Suppressor macrophage (primary cell): ENCODE data around the gene MERTK.
A peak's percentile ranks its signal among the peaks of the same experiment; 100 is the strongest.

Source experiments
- DNase-seq, 4 experiments: peaks; one replicate each; pipeline ENCODE4 v3.0.0-alpha.2; 2020 to 2022

Gene MERTK

DNA sequence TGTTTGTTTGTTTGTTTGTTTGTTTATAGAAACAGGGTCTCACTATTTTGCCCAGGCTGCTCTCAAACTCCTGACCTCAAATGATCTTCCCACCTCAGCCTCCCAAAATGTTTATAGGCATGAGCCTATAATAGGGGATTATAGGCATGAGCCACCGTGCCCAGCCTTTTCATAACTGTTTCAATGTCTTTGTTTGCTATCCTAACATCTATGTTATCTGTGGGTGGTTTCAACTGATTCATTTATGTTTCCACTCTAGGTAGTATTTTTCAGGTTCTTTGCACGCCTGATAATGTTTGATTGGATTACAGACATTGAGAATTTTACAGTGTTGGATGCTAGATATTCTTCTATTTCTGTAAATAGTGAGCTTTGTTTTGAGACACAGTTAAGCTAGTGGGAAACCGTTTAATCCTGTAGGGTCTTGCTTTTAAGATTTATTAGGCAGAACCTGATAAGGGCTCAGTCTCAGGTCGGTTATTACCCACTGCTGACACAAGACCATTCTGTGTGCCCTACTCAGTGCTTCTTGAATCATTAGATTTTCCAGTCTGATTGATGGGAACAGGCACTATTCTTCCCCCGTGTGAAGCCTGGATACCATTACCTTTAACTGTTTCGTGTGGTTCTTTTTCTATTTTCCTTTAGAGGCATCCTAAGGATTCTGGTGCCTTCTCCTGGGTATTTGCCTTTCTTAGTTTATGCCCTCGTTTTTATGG lies 80.2 kb downstream of the MERTK start:
- no peak for DNase-seq

DNA sequence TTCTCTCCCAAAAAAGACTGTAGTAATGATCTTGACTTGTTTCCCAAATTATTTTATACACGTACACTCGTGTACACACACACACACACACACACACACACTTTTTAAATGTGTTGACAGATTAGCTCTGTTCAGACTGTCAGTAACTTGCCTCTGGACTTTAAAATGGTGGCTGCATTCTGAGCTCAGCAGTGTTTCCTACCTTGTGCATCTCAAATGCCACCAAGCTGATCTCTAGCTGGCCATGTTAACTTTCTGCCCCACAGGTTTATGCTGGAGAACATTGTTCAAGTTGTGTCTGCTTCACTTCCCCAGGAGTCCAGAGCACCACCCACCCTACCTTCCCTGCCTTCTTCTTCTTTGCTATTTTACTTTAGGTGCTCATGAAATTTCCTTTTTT lies 83.3 kb downstream of the MERTK start:
- no peak for DNase-seq

DNA sequence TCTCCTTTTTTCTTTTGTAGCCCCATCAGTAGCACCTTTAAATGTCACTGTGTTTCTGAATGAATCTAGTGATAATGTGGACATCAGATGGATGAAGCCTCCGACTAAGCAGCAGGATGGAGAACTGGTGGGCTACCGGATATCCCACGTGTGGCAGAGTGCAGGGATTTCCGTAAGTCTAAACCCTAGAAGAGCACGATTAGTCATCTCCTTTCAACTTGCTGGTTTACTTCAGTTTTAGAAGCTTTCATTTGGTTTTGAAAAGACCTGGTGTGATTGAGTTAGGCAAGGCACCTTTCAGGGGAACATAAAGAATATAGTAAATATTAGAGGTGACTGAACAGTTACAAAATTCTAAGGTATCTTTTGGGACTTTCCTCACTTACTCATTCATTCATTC lies 84.4 kb downstream of the MERTK start:
- no peak for DNase-seq

DNA sequence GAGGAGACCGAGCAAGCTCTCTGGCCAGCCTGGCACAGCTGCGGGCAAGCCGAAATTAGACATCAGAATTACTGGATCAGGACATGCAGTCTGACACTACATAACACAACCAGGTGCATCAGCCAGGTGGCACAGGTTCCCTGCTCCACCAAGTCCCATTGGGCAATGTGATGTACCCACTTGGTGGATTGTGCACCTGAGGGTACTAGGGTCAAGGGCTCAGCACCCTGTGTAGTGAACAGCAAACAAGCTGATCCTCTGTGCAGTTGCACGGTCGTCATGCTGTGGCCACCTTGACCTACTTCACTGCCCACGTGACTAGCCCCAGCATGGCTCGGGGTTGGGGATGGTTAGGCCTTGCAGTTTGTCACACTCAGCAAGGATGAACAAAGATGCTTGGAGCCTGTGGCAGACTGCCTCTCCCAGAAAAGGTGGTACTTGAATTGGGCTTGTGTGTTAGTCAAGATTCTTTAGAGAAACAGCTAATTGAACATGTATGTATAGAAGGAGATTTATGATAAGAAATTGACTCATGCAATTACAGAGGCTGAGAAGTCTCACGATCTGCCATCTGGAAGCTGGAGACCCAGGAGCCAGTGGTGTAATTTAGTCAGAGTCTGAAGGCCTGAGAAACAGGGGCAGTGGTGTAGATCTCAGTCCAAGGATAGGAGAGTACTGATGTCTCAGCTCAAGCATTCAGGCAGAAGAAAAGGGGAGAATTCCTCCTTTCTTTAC lies 85.2 kb downstream of the MERTK start:
- DNase-seq = no peak

DNA sequence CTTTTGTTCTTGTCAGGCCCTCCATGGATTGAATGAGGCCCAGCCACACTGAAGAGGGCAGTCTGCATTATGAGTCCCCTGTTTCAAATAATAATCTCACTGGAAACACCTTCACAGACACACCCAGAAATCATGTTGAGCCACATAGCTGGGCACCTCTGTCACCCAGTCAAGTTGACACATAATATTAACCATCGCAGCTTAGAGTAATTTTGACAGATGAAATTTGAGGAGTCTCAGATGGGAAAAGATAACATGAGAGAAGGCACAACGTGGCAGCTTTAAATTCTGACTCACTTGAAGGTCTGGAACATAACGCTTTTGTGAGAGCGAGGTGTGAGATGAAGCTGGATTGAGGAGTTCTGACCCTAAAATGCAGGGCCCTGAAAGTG lies 85.8 kb downstream of the MERTK start:
- DNase-seq = no peak

DNA sequence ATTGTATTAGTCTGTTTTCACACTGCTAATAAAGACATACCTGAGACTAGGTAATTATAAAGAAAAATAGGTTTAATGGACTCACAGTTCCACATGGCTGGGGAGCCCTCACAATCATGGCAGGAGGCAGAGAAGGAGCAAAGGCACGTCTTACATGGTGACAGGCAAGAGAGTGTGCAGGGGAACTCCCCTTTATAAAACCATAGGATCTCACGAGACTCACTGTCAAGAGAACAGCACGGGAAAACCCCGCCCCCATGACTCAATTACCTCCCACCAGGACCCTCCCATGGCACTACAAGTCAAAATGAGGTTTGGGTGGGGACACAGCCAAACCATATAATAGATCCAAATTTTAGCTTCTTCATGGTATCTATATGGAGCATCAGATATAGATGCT lies 87.1 kb downstream of the MERTK start:
- DNase-seq = no peak

DNA sequence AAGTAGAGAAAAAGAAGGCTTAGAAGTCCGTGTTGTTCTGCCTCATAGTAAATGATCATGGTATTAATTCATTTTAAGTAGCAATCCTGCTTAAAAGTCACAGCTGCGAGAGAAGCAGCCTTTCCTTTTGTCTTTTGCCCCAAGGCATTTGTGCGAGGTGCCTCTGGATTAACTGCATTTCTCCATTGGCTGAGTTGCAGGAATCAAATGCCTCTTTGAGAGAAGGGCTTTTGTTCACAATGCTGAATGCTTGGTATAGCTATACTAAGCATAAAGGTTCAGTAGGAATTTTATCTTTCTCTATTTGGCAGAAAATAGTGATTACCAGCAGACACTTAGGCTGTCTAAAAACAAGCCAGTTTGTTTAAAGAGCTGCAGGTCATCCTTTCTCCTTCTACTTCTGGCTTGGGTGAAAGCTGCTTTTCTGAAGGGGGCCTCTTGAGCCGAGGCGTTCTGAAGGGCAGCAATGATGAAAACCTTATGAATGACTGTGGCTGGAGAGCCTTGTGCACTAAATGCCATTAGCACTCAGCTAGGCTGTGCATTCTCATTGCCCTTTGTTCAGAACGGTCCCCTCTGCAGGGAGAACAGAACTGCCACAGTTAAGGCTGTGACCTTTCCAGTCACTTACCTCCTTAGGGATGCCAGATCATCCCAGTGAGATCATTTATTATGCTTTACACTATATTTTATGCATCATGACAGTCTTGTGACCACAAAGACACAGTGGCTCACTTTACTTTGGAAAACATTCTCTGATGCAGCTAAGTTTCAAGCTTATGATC lies 87.9 kb downstream of the MERTK start:
- DNase-seq = peak in 1 of 4 experiments; percentile 18

DNA sequence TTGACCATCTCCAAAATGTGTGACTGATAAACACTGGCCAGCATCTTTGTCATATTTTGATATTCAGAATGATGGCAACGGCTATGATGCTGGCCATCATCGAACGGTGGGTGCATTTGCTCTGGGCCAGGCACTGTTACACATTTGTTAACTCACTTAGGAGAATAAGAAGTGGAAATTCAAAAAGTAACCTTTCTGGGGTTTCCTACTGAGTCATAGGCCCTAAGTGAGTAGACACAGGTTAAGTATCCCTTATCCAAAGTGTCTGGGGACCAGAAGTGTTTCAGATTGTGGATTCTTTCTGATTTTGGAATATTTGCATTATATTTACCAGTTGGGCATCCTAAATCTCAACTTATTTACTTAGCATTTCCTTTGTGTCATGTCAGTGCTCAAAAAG lies 92.0 kb downstream of the MERTK start:
- DNase-seq = no peak

DNA sequence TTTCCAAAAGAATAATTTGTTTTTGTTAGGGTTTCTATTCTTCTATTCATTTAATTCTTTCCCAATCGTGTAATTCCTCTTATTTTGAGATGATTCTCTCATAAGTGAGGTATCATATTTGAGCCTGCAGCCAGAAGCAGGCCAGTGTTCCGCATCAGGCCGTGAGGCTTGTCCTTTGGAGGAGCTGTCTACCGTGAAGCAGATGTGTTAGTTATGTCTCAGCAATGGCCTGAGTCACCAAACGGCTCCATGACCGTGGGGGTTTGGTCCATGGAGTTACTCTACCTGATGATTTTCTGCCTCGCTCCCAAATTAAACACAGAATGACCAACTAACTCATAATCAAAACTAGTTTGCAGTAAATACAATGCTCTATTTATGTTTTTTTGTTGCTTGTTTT lies 92.4 kb downstream of the MERTK start:
- DNase-seq = no peak

DNA sequence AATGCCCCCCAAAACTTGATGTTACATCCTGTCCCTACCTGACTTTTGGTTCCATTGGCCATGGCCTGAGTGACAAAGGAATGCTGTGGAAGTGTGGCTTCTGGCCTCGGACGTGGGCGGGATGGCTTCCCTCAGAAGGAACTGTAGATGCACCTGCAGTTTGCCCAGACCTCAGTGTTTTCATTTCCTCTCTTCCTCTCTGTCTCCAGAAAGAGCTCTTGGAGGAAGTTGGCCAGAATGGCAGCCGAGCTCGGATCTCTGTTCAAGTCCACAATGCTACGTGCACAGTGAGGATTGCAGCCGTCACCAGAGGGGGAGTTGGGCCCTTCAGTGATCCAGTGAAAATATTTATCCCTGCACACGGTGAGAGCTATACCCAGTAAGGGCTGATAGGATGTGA lies 95.6 kb downstream of the MERTK start:
- DNase-seq = peak; percentile 28 to 67 (median 63)

DNA sequence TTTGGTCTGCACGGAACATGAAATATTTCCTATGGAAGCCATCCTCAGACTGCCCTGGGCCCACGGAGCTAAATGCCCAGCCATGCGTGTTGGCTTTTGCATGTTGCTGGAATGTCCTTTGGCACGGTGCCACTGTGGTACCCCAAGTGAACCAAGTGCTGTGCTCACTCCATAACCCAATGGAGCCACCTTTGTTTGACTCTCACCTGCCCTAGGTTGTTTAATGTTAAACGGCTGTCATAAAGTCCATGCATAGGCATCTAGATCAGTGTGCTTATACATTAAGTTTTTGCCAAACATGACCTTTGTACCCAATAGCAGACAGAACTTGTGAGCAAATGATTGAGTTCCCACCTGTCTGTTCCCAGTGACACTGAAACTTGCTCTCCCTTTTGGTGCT lies 96.7 kb downstream of the MERTK start:
- no peak for DNase-seq

DNA sequence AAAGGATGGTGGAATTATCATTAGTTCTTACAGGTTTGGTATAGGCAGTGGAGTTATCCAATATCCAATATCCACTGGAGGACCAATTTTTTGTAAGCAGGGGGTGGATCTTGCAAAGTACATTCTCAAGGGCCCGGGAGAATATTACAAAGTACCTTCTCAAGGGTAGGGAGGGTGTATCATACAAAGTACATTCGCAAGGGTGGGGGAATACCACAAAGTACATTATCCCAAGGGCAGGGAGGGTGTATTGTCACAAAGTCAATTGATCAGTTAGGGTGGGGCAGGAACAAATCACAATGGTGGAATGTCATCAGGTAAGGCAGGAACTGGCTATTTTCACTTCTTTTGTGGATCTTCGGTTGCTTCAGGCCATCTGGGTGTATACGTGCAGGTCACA lies 101.4 kb downstream of the MERTK start:
- DNase-seq = no peak

DNA sequence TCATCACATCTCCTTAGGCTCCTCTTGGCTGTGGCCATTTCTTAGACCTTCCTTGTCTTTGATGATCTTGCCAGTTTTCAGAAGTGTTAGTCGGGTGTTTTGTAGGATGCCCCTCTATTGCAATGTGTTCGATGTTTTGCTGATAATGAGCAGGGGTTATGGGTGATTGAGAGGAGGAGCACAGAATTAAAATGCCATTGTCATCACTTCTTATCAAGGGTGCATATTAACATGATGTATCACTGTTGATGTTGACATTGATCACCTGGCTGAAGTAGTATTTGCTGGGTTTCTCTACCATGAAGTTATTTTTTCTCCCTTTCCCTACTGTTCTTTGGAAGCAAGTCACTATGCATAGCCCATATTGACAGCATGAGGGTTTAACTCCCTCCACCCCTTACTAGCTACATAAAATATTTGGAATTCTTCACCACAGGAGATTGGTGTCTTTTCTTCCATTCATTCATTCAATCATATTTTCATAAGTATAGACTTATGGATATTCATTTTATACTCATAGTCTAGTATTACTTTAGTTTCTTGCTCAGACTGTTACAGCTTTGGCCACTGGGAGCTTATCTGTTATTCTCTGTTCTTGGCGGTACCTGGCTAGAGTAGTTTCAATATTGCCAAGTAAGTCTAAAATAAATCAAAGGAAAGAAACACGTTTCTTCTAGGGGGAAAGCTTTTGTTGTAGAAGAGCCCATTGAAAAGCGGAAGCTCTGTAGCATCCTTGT lies 102.2 kb downstream of the MERTK start:
- no peak for DNase-seq

DNA sequence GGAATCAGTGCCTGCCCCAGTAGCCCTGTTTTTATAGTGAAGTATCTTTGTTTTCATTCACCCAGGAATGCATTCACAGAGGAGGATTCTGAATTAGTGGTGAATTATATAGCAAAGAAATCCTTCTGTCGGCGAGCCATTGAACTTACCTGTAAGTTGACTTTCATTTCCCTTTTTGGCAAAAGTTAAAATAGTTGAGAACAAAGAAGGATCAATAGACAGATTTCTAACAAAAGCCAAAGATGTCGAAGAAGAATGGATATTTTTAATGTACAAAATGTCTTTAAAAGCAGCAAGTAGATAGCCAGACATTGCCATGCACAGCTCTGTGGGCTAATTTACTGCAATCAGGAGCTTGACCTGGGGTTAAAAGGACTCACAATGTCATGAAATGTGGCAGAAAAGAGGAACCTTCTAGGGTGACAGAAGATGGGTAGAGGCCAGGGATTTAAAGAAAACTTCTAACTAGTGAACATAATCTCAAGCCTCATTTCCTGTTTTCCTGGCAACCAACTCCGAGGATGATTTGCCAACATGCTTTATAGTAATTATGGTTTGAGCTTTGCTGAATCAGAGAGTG lies 102.8 kb downstream of the MERTK start:
- peak; percentile 75 to 94 (median 87) for DNase-seq

DNA sequence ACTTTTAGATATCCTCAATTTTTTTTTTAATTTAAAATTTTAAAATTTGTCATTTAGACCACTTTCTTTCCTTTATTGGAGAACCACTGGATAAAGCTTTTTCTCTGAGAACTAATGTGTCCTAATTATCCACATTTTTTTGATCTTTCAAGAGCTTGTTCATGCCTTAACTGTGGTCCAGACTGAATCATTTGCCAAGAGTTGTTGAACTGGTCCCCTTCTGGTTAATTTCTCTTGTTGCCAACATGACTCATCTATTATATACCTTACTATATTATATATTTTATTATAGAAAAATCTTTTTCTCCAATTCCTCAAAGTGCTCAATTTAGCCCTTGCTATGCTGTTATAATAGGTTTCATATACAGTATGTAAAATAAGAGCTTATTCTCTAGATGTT lies 103.5 kb downstream of the MERTK start:
- DNase-seq = no peak

DNA sequence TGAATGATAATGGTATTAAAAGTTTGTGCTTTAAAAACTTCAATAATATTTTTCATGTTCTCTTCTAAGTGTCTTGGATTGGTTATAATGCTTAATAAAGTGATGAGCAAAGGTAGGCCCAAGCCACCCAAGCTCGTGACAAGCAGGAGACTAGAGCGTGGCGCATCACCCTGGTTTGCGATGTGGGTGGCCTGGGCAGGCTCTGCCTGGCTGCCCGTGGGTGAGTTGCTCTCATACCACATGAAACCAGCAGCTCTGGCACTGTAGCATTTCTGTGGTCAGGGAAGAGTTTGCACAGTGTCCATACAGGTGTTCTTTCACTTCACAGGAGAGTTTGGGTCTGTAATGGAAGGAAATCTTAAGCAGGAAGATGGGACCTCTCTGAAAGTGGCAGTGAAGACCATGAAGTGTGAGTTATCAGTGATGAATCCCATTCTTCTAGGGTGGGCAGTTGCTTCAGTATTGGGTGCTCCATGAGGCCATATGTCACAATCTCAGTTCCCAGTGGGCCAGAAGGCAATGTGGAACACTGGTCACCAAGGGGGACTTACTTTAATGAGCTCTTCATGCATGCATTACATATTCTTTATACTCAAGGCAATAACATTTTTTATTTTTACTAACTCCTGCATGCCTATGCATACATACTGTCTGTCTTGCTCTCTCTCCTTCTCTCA lies 105.3 kb downstream of the MERTK start:
- peak in 3 of 4 experiments; percentile 33 to 65 (median 56) for DNase-seq

DNA sequence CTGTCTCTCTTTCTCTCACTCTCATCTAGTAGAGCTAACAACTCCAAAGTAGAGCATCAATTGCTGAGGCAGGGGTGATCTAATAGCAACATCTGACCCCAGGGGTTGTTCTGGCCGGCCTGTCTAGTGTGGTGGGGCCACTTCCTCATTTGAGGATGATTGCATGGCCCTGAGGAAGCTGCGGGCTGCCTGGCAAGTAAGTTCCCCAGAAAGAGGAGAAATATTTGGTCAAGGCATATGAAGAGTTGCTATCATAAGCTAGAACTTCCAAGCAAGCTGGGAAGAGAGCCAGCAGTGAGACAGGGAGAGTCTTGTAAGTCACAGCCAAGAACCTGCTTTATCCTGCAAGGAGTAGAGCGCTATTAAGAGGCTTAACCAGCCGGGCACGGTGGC lies 105.8 kb downstream of the MERTK start:
- DNase-seq = peak; percentile 93 to 99 (median 97)

DNA sequence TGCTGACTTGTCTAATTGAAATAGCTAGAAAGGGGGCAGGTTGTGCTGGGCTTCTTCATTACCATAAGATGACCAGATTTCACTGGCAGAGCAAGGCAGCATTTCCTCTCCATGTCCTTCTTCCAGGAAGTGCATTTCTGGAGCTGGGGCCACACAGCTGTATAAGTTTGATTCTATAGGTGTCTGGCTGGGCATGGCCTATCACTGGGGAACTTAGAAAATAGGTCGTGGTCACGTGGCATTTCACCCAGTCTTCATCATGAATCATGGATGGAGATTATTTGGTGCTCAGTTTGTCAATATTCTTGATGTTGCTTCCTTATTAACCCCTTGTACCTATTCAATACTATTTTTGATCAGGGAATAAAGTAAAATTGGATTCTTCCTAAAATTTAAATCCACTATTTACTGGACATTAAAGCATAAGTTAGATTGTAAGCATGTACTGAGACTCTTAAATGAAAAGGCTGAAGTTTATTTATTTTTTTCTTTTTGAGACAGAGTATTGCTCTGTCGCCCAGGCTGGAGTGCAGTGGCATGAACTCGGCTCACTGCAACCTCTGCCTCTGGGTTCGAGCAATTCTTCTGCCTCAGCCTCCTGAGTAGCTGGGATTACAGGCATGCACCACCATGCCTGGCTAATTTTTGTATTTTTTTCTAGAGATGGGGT lies 107.1 kb downstream of the MERTK start:
- DNase-seq = peak in 2 of 4 experiments; percentile 27 to 32

DNA sequence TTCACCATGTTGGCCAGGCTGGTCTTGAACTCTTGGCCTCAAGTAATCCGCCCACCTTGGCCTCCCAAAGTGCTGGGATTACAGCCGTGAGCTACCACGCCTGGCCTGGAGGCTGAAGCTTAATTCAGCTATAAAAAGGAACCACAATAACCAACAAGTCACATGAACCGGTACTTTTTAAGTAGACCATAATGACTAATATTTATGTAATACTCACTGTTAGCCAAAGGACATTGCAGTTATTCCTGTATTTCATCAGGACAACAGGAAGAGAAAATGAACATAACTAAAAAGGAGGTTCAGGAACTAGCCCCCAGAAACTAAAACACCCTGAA lies 107.6 kb downstream of the MERTK start:
- peak; percentile 72 to 94 (median 88) for DNase-seq

DNA sequence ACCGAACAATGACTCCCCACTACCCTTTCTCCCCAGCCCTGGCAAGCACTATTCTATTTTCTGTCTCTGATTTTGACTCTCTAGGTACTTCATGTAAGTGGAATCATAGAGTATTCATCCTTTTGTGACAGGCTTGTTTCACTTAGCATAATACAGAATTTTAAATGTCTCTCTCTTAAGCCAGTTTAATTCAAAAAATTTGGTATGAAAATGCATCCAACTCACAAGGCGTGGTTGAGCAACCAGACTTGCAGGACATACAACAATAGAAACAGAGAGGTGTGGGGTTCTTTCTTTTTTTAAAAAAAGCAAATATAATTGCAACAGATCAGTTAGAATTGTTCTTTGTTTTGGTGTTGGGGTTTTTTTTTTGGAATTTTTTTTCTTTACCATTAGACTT lies 109.1 kb downstream of the MERTK start:
- no peak for DNase-seq

DNA sequence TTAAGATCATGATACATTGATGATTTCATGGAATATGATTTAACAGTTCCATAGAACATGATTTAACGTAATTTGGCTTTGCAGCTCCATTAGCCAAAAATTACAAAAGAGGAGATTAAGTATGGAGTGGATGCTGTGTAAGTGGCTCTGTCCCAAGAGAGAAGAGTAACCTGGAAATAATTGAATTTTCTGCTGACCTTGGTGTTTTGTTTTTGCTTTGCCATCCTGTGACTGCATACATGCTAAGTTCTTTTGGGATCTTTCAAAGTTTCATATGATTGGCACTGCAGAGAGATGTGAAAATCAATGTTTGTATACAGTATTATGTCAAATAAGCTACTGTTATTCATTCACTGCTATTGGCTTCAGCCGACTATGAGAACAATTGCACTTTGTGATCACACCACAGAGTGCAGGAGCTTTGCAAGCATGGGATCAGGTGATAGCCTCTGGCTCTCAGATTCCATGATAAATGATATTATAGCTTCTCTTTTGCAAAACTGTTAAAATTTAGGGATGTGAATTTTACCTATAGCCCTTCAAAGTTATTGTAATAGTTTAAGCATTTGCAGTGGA lies 110.6 kb downstream of the MERTK start:
- DNase-seq = no peak
